Fibroblast of lung (primary cell): ENCODE results near the gene CYP4F22. TPM values are rescaled to one million over a fixed set of nuclear protein-coding genes. Genes with fewer than 3 reads are reported as not detected.

Experiments used
- DNase-seq, 2 donors: peaks; one replicate each; pipeline versions ENCODE4 v3.0.0 to v3.0.0-alpha.2; 2010; ENCODE audit warnings: low read depth in 2 of 2
- H2AFZ ChIP-seq: 2 replicates; pipeline ENCODE4 v1.5.1; 2012; ENCODE audit warnings: low read length, control low read depth, inconsistent platforms
- H3K27ac ChIP-seq: 2 replicates; pipeline ENCODE4 v1.5.1; 2011; ENCODE audit warnings: low read length, control low read depth; ENCODE audit not compliant: insufficient read depth
- H3K27me3 ChIP-seq: 2 replicates; pipeline ENCODE4 v1.5.1; 2011; ENCODE audit warnings: mild to moderate bottlenecking, low read length; ENCODE audit not compliant: control insufficient read depth, insufficient read depth
- H3K36me3 ChIP-seq: 2 replicates; pipeline ENCODE4 v1.5.1; 2011; ENCODE audit warnings: low read length; ENCODE audit not compliant: control insufficient read depth, insufficient read depth
- H3K4me1 ChIP-seq: 2 replicates; pipeline ENCODE4 v1.5.1; 2011; ENCODE audit warnings: low read length; ENCODE audit not compliant: control insufficient read depth, insufficient read depth; ENCODE audit errors: extremely low read depth
- H3K4me2 ChIP-seq: 2 replicates; pipeline ENCODE4 v1.5.1; 2011; ENCODE audit warnings: low read length, control low read depth; ENCODE audit not compliant: insufficient read depth; ENCODE audit errors: extremely low read depth
- H3K4me3 ChIP-seq, 4 experiments: fragments of 200-600 bp in 1 of 4; sonication (generic) in 1 of 4; replicated peaks in 1 of 4; 2 replicates each; pipeline ENCODE4 v1.5.1; 2011 to 2016; ENCODE audit warnings: low read length in 4 of 4, low read depth in 3 of 4, mild to moderate bottlenecking in 3 of 4, control low read depth in 2 of 4, inconsistent platforms in 1 of 4, mixed read lengths in 1 of 4; ENCODE audit not compliant: insufficient read depth in 1 of 4; ENCODE audit errors: control extremely low read depth in 1 of 4
- H3K79me2 ChIP-seq: 2 replicates; pipeline ENCODE4 v1.5.1; 2012; ENCODE audit warnings: mild to moderate bottlenecking, low read length, inconsistent platforms; ENCODE audit not compliant: control insufficient read depth, insufficient read depth
- H3K9ac ChIP-seq: 2 replicates; pipeline ENCODE4 v1.5.1; 2011; ENCODE audit warnings: mild to moderate bottlenecking, low read length, control low read depth; ENCODE audit not compliant: insufficient read depth
- H3K9me3 ChIP-seq: 2 replicates; pipeline ENCODE4 v1.5.1; 2012; ENCODE audit warnings: low read depth, low read length; ENCODE audit not compliant: control insufficient read depth, insufficient read depth
- H4K20me1 ChIP-seq: 2 replicates; pipeline ENCODE4 v1.5.1; 2011; ENCODE audit warnings: low read length; ENCODE audit not compliant: control insufficient read depth, insufficient read depth; ENCODE audit errors: extremely low read depth
- EZH2 ChIP-seq: IDR thresholded peaks from 2 replicates; pipeline ENCODE4 v1.5.1; 2012; ENCODE audit warnings: low read length, control low read depth, mild to moderate bottlenecking; ENCODE audit errors: missing control alignments
- polyA plus RNA-seq, 2 donors: library from polyadenylated mRNA; depleted of rRNA in 1 of 2; stranded (reverse) in 1 of 2; unstranded in 1 of 2; fragments of >200 nt; gene quantifications; 2 replicates each; pipeline ENCODE4 v1.2.1, GENCODE V29; 2011 to 2012; ENCODE audit warnings: missing spikeins in 1 of 2
- total RNA-seq: library from RNA; depleted of rRNA; stranded (reverse); fragments of >200 nt; gene quantifications from 2 replicates; pipeline ENCODE4 v1.2.1, GENCODE V29; 2014
- TF ChIP-seq, protein P1 (sequence below), 2 donors: IDR thresholded peaks in 1 of 2; conservative IDR thresholded peaks in 1 of 2; 1 replicate in 1 of 2; 2 replicates in 1 of 2; pipeline ENCODE4 v1.5.1; 2011 to 2012; ENCODE audit warnings: low read length in 2 of 2, control low read depth in 1 of 2, inconsistent platforms in 1 of 2, low read depth in 1 of 2, mild to moderate bottlenecking in 1 of 2

The CYP4F22 gene
- total and polyA plus RNA-seq, 2 donors (not counting 1 experiment from before 2014, with no cell fraction given), result not detected

DNA sequence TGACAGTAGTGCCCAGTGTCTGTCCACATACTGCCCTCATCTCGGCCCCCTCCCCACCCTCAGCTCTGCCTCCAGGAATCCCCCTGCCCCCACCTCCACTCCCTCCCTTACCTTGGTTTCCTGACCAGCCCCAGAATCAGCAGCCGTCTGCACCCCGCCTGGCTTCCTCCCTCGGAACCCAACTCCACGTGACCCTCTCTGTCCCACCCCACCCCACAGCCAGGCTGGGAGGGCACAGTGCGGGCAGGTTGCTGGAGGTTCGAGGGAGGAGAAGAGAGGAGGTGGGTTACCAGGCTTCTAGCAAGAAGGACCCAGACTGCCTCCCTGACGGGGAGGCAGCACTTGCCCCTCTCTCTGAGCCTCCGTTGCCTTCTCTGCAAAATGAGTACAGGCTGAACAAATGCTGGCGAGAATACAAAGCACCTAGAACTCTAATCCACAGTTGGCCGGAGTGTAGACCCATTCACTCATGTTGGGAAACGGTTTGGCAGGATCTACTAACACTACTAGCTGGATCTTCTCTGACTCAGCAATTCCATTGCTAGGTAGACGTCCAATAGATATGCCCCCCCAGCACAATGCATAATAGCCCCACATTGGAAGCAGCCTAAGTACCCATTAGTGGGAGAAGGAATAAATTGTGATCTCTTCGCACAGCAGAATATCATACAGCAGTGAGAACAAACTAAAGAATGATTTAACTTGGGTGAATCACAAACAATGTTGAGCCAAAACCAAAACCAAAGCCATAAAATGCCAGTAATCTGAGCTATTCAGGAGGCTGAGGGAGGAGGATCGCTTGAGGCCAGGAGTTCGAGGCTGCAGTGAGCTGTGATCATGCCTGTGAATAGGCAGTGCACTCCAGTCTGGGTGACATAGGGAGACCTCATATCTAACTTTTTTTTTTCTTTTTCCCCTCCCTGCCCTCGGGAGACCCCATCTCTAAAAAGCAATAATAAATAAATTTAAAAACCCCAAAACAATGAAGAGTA, 43.6 kb upstream of the CYP4F22 start, which contains the start of gene RASAL3:
Gene RASAL3 (minus strand): TSS at position 151 of the 992 bp plus-strand sequence. CDS start 186 bp downstream, outside the sequence.
- Histone ChIP-seq H3K9ac (no peak within 1 kb of the TSS), H3K27ac (no peak within 1 kb of the TSS), H4K20me1 (no peaks in the 10 kb centered on the region), H3K4me3 (no peak within 1 kb of the TSS), H3K27me3 (peaks cover 12% of the 10 kb centered on the region), H3K4me2 (no peak within 1 kb of the TSS), H3K9me3 (no peaks in the 10 kb centered on the region), H2AFZ (no peak within 1 kb of the TSS), H3K36me3 (no peaks in the 10 kb centered on the region), H3K4me1 (no peaks in the 10 kb centered on the region), H3K79me2 (no peaks in the 10 kb centered on the region)
- DNase-seq, result no peak
- no peak for TF ChIP-seq EZH2
- TF ChIP-seq, protein P1, sequence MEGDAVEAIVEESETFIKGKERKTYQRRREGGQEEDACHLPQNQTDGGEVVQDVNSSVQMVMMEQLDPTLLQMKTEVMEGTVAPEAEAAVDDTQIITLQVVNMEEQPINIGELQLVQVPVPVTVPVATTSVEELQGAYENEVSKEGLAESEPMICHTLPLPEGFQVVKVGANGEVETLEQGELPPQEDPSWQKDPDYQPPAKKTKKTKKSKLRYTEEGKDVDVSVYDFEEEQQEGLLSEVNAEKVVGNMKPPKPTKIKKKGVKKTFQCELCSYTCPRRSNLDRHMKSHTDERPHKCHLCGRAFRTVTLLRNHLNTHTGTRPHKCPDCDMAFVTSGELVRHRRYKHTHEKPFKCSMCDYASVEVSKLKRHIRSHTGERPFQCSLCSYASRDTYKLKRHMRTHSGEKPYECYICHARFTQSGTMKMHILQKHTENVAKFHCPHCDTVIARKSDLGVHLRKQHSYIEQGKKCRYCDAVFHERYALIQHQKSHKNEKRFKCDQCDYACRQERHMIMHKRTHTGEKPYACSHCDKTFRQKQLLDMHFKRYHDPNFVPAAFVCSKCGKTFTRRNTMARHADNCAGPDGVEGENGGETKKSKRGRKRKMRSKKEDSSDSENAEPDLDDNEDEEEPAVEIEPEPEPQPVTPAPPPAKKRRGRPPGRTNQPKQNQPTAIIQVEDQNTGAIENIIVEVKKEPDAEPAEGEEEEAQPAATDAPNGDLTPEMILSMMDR (conservative IDR thresholded peaks at IDR 0.05 in 1 of 2, IDR thresholded peaks at IDR 0.05 in 1 of 2; ENCODE audit: low read depth in 1 of 2, low read length in 2 of 2), result no peak

DNA sequence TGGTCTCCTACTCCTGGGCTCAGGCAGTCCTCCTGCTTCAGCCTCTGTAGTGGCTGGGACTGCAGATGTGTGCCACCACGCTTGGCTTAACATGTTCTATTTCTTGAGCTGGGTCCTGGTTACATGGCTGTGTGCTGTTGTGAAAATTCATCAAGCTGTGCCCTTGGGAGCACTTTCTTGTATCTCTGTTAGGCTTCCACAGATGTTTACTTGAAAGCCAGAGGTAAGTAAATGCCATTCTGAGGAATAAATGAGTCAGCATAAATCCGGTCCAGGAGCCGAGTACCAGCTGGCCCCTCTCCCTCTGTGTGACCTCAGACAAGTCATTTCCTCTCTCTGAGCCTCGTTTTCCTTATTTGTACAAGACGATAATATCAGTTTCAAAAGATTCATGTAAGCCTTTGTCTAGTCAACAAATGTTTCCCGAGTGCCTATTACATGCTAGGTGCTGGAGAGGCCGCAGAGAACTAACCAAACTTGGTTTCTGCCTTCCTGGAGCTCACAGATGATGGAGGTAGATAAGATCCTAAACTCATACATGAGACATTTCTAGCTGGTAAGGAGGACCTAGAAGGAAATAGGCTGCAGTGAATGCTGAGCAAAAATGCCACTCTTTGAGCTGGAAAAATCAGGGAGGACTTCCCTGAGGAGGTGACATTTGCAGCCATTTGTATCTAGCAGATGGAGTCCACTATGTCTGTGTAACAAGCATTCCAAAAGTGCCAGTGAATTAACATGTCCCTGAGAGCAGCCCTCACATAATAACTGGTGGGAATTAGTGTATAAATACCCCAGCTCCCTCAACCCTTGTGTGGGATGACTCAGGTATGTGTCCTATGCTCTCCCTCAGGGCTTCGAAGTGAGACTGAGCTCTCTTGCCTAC, 41.2 kb upstream of the CYP4F22 start:
- no peak overlapping the region for H3K4me2 ChIP-seq
- H3K27ac ChIP-seq, result no peak overlapping the region
- TF ChIP-seq, protein P1 (conservative IDR thresholded peaks at IDR 0.05 in 1 of 2, IDR thresholded peaks at IDR 0.05 in 1 of 2; ENCODE audit: low read depth in 1 of 2, low read length in 2 of 2), result no peak
- no peak for TF ChIP-seq EZH2
- no peaks in the 10 kb centered on the region for H4K20me1 ChIP-seq
- H3K36me3 ChIP-seq, result no peaks in the 10 kb centered on the region
- H3K4me1 ChIP-seq, result no peaks in the 10 kb centered on the region
- DNase-seq, result peak in 1 of 2 donors; percentile 79
- no peaks in the 10 kb centered on the region for H3K79me2 ChIP-seq
- H3K9me3 ChIP-seq, result no peaks in the 10 kb centered on the region
- no peak overlapping the region for H3K4me3 ChIP-seq
- no peak overlapping the region for H3K9ac ChIP-seq
- H3K27me3 ChIP-seq, result peaks cover 7% of the 10 kb centered on the region
- H2AFZ ChIP-seq, result no peak overlapping the region
